Progenitor cell of endocrine pancreas (in vitro differentiated cells): ENCODE data around the gene TMEM129. TPM values are rescaled to one million over a fixed set of nuclear protein-coding genes. Genes with fewer than 3 reads are reported as not detected.

Experiments
- DNase-seq: peaks from one replicate; pipeline ENCODE4 v3.0.0; 2021; ENCODE audit warnings: low spot score; ENCODE audit not compliant: unreplicated experiment
- H3K27ac Mint-ChIP-seq: 2 replicates; pipeline ENCODE4 v1.8.0; 2021; ENCODE audit warnings: mild to moderate bottlenecking, moderate library complexity, mixed read lengths
- H3K27me3 Mint-ChIP-seq: 2 replicates; pipeline ENCODE4 v1.8.0; 2021; ENCODE audit warnings: mixed read lengths
- H3K36me3 Mint-ChIP-seq: 2 replicates; pipeline ENCODE4 v1.8.0; 2022; ENCODE audit warnings: mixed read lengths; ENCODE audit not compliant: insufficient read depth
- H3K4me1 Mint-ChIP-seq: 2 replicates; pipeline ENCODE4 v1.8.0; 2021; ENCODE audit warnings: low read depth, mixed read lengths
- H3K4me3 Mint-ChIP-seq: 2 replicates; pipeline ENCODE4 v1.8.0; 2021; ENCODE audit warnings: low read depth, mild to moderate bottlenecking, moderate library complexity, mixed read lengths
- H3K9me3 Mint-ChIP-seq: 2 replicates; pipeline ENCODE4 v1.8.0; 2021; ENCODE audit warnings: low read depth, mixed read lengths
- total RNA-seq: library from RNA; stranded (reverse); gene quantifications from 2 replicates; pipeline ENCODE4 v1.2.1, GENCODE V29; 2021
- TF ChIP-seq, protein P1 (sequence below): fragments of 200-600 bp; sonication (generic); IDR thresholded peaks from one replicate; pipeline ENCODE4 v1.5.0; 2021; ENCODE audit warnings: antibody characterized with exemption, mild to moderate bottlenecking; ENCODE audit not compliant: unreplicated experiment

Gene TMEM129
- total RNA-seq, 1 donor from 2014 or later: 30.0 TPM

- H3K36me3 Mint-ChIP-seq: peaks cover 5% of the 10 kb centered on the region
- peak overlapping the region; percentile 88 for H3K4me3 Mint-ChIP-seq
- H3K27ac Mint-ChIP-seq: no peak overlapping the region
These were observed 2.1 kb upstream of the TMEM129 start for GRCh38 chr4:1723131-1723801.

GRCh38 chr4:1722551-1723118, 1.5 kb upstream of the TMEM129 start:
- TF ChIP-seq, protein P1, sequence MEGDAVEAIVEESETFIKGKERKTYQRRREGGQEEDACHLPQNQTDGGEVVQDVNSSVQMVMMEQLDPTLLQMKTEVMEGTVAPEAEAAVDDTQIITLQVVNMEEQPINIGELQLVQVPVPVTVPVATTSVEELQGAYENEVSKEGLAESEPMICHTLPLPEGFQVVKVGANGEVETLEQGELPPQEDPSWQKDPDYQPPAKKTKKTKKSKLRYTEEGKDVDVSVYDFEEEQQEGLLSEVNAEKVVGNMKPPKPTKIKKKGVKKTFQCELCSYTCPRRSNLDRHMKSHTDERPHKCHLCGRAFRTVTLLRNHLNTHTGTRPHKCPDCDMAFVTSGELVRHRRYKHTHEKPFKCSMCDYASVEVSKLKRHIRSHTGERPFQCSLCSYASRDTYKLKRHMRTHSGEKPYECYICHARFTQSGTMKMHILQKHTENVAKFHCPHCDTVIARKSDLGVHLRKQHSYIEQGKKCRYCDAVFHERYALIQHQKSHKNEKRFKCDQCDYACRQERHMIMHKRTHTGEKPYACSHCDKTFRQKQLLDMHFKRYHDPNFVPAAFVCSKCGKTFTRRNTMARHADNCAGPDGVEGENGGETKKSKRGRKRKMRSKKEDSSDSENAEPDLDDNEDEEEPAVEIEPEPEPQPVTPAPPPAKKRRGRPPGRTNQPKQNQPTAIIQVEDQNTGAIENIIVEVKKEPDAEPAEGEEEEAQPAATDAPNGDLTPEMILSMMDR: no peak
- Mint-ChIP-seq H3K36me3 (peaks cover 5% of the 10 kb centered on the region), H3K27me3 (no peaks in the 10 kb centered on the region), H3K4me1 (peaks cover 24% of the 10 kb centered on the region), H3K4me3 (peak overlapping the region; percentile 88), H3K27ac (peak overlapping the region; percentile 88), H3K9me3 (no peaks in the 10 kb centered on the region)
- DNase-seq: no peak

More at GRCh38 chr4:1723131-1723801, 2.1 kb upstream of the TMEM129 start:
- Mint-ChIP-seq H3K9me3 (no peaks in the 10 kb centered on the region), H3K4me1 (peaks cover 24% of the 10 kb centered on the region), H3K27me3 (no peaks in the 10 kb centered on the region)
- DNase-seq: no peak
- TF ChIP-seq, protein P1: no peak

GRCh38 chr4:1721666-1722550, 785 bp upstream of the TMEM129 start:
- Mint-ChIP-seq H3K27me3 (no peaks in the 10 kb centered on the region), H3K4me1 (peaks cover 24% of the 10 kb centered on the region), H3K9me3 (no peaks in the 10 kb centered on the region), H3K27ac (peak overlapping the region; percentile 88), H3K4me3 (peak overlapping the region; percentile 88), H3K36me3 (peaks cover 5% of the 10 kb centered on the region)
- no peak for DNase-seq
- TF ChIP-seq, protein P1: no peak

- DNase-seq: peak; percentile 39
- Mint-ChIP-seq H3K9me3 (no peaks in the 10 kb centered on the region), H3K27ac (peak overlapping the region; percentile 96), H3K4me3 (peak overlapping the region; percentile 86), H3K4me1 (peaks cover 21% of the 10 kb centered on the region), H3K36me3 (peaks cover 2% of the 10 kb centered on the region), H3K27me3 (no peaks in the 10 kb centered on the region)
- TF ChIP-seq, protein P1: no peak
These were observed 750 bp downstream of the TMEM129 start for GRCh38 chr4:1720163-1720983.
